Right atrium auricular region (tissue), 2 donors: ENCODE measurements around the gene PRKCH. TPM values are rescaled to one million over a fixed set of nuclear protein-coding genes. Genes with fewer than 3 reads are reported as not detected.

Source experiments
- DNase-seq: peaks from one replicate; pipeline ENCODE4 v3.0.0-alpha.2; 2019; ENCODE audit warnings: low spot score
- H3K27ac ChIP-seq, 2 donors: fragments of 200-600 bp; sonication (generic); 1 replicate in 1 of 2; 2 replicates in 1 of 2; pipeline ENCODE4 v1.5.1; 2016 to 2019
- H3K27me3 ChIP-seq, 2 donors: fragments of 200-600 bp; sonication (generic); one replicate each; pipeline versions ENCODE4 v1.5.1 to v1.6.0; 2017 to 2019
- H3K36me3 ChIP-seq: fragments of 200-600 bp; sonication (generic); one replicate; pipeline ENCODE4 v1.5.1; 2016
- H3K4me1 ChIP-seq, 2 donors: fragments of 200-600 bp; sonication (generic); one replicate each; pipeline versions ENCODE4 v1.5.1 to v1.6.0; 2017 to 2019
- H3K4me3 ChIP-seq, 2 donors: fragments of 200-600 bp; sonication (generic); 1 replicate in 1 of 2; 2 replicates in 1 of 2; pipeline ENCODE4 v1.5.1; 2017 to 2019; ENCODE audit warnings: mild to moderate bottlenecking in 1 of 2, moderate library complexity in 1 of 2
- H3K9me3 ChIP-seq, 2 donors: fragments of 200-600 bp; sonication (generic); one replicate each; pipeline ENCODE4 v1.5.1; 2019
- CTCF ChIP-seq, 2 donors: fragments of 200-600 bp; sonication (generic); IDR thresholded peaks; one replicate each; pipeline ENCODE4 v1.5.1; 2019; ENCODE audit warnings: antibody characterized with exemption in 2 of 2
- total RNA-seq, 2 donors: library from RNA; depleted of rRNA; stranded (reverse); fragments of >200 nt; gene quantifications; one replicate each; pipeline ENCODE4 v1.1.0, GENCODE V29; 2016

The PRKCH gene
- total RNA-seq, 2 donors from 2014 or later: 24.9 to 40.3 TPM

DNA sequence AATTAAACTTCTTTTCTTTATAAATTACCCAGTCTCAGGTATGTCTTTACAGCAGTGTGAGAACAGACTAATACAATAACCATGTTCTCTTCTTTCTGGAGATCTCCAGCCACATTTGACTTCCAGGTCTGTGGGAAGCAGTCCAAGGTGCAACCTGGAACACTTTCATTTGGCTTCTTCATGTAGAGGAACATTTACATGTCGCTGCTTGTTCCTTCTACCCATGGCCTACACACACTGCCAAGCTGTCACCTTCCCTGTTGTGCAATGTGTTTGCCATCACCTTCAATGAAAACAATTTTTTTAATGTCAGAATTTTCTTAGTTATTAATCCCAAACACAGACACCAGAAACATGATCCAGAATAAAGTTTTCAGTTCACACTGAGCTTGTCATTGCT lies 104.7 kb downstream of the PRKCH start:
- no peak for DNase-seq

GRCh38 chr14:61428261-61428660 lies 106.9 kb downstream of the PRKCH start:
- Histone ChIP-seq H3K4me1 (peaks cover 0 to 10% of the 10 kb centered on the region in 2 donors), H3K36me3 (no peaks in the 10 kb centered on the region), H3K27ac (no peak overlapping the region), H3K9me3 (no peaks in the 10 kb centered on the region), H3K27me3 (no peaks in the 10 kb centered on the region), H3K4me3 (no peak overlapping the region)
- TF ChIP-seq CTCF (IDR thresholded peaks at IDR 0.05): no peak
- no peak for DNase-seq

More for the DNA sequence above, 104.7 kb downstream of the PRKCH start:
- Histone ChIP-seq H3K4me3 (no peak overlapping the region), H3K27ac (no peak overlapping the region), H3K4me1 (peaks cover 0 to 13% of the 10 kb centered on the region in 2 donors), H3K9me3 (no peaks in the 10 kb centered on the region), H3K27me3 (no peaks in the 10 kb centered on the region), H3K36me3 (no peaks in the 10 kb centered on the region)
- no peak for TF ChIP-seq CTCF (IDR thresholded peaks at IDR 0.05)

DNA sequence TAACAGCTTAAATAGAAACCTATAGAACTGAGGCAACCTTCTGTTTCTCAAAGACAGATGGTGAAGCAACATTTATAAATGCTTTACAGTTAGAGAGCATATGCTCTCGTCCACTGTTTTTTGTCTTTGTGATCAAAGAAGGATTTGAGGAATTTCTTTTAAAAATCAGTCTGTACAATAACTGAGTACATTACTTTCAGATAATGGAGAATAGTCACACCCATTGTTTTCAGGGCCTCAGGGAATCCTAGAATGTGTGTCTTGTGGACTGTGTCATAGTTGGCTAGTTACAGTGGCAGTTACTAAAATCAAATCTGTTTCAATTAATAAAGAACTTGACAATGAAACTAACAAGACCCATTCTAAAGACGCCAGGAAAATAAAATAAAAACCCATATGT lies 107.9 kb downstream of the PRKCH start:
- no peak overlapping the region for H3K27ac ChIP-seq

DNA sequence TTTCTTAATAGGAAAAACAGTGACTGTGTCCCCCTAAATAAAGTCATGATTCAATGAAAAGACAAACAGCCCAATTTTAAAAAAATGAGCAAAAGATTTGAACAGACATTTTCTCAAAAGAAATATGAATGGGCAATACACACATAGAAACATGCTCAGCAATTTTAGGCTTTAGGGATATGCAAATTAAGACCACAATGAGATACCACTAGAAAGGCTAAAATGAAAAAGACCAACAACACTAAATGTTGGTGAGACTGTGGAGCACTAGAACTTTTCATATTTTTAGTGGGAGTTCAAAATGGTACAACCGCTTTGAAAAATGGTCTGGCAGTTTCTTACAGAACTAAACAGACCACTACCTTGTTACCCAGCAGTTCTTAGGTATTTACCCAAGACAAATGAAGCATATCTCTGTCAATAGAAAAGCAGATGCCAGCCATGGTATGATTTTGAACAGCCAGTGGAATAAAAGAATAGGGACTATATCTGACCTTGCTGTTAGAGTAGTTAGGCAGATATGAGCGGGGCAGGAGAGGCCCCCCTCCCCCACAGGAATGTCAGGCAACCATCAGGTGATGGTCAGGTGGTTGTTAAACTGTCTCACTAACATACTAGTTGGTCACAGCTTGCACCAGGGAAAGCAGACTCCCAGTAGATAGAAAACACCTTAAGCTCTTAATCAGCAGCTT lies 108.8 kb downstream of the PRKCH start:
- Histone ChIP-seq H3K27ac (no peak overlapping the region), H3K27me3 (no peaks in the 10 kb centered on the region), H3K9me3 (no peaks in the 10 kb centered on the region), H3K4me1 (peaks cover 0 to 10% of the 10 kb centered on the region in 2 donors), H3K36me3 (no peaks in the 10 kb centered on the region), H3K4me3 (no peak overlapping the region)
- no peak for TF ChIP-seq CTCF (IDR thresholded peaks at IDR 0.05)
- no peak for DNase-seq

More for the DNA sequence above, 107.9 kb downstream of the PRKCH start:
- no peak for DNase-seq
- Histone ChIP-seq H3K36me3 (no peaks in the 10 kb centered on the region), H3K4me1 (peaks cover 0 to 10% of the 10 kb centered on the region in 2 donors), H3K4me3 (no peak overlapping the region), H3K27me3 (no peaks in the 10 kb centered on the region), H3K9me3 (no peaks in the 10 kb centered on the region)
- TF ChIP-seq CTCF (IDR thresholded peaks at IDR 0.05): no peak

DNA sequence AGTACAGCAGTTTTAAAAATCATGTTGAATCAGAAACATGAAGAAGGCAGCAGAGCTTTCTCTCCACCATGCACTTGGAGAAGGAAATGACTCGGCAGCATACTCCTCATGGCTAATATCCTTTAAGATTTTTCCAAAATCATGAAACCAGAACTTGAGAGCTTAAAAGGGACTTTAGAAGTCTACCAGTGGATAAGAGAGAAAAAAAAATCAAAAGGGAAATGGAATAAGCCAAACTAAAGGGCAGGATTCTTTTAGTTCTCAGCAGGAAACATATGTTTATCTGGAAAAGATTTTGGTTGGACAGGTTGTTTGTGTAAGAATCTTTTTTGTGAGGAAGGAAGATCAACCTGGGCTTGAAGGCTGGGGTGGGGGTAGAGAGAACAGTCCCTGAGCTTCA lies 111.8 kb downstream of the PRKCH start:
- no peak for DNase-seq
- no peak for TF ChIP-seq CTCF (IDR thresholded peaks at IDR 0.05)
- H3K9me3 ChIP-seq: no peaks in the 10 kb centered on the region
- H3K36me3 ChIP-seq: no peaks in the 10 kb centered on the region
- H3K27me3 ChIP-seq: no peaks in the 10 kb centered on the region
- no peak overlapping the region for H3K27ac ChIP-seq
- H3K4me1 ChIP-seq: peaks cover 0 to 14% of the 10 kb centered on the region in 2 donors
- H3K4me3 ChIP-seq: no peak overlapping the region

GRCh38 chr14:61433828-61434227 lies 112.4 kb downstream of the PRKCH start:
- Histone ChIP-seq H3K27ac (no peak overlapping the region), H3K4me1 (peaks cover 0 to 15% of the 10 kb centered on the region in 2 donors), H3K9me3 (no peaks in the 10 kb centered on the region), H3K4me3 (no peak overlapping the region), H3K36me3 (no peaks in the 10 kb centered on the region), H3K27me3 (no peaks in the 10 kb centered on the region)
- no peak for TF ChIP-seq CTCF (IDR thresholded peaks at IDR 0.05)
- no peak for DNase-seq
